Measurements from ENCODE around the gene RGS11. TPM values are rescaled to one million over a fixed set of nuclear protein-coding genes. Genes with fewer than 3 reads are reported as not detected.

RGS11 gene
- total RNA-seq, 1 experiment from 2014 or later, result 2.9 TPM

GRCh38 chr16:322476-323143 lies 46.9 kb upstream of the RGS11 start:
- Histone ChIP-seq H2BK120ac (ENCODE audit: low read depth, low read length, poor library complexity, severe bottlenecking) (no peak overlapping the region), H4K5ac (ENCODE audit: insufficient read length, low read depth, low read length) (no peak overlapping the region), H2BK20ac (ENCODE audit: low read depth, low read length, poor library complexity, severe bottlenecking) (no peak overlapping the region), H4K8ac (replicated peaks; ENCODE audit: insufficient read length, low read depth, low read length) (no peak overlapping the region), H3K56ac (ENCODE audit: insufficient read length, low read depth, low read length) (no peak overlapping the region), H3K79me2 (ENCODE audit: insufficient read depth, low read length) (peaks cover 5% of the 10 kb centered on the region; the same call in 1 of the 2 replicates), H3K79me1 (ENCODE audit: insufficient read depth, low read depth, low read length, poor library complexity, severe bottlenecking) (peaks cover 10% of the 10 kb centered on the region), H3T11ph (ENCODE audit: low read length) (no peak overlapping the region), H3K4me2 (ENCODE audit: insufficient read depth, insufficient read length, low read length) (no peak overlapping the region), H3K4me1 (ENCODE audit: insufficient read depth, low read length) (no peaks in the 10 kb centered on the region; the same call in 1 of the 2 replicates), H2BK15ac (ENCODE audit: low read depth, low read length) (no peak overlapping the region), H3K14ac (ENCODE audit: insufficient read depth, low read length) (no peak overlapping the region; the same call in 1 of the 2 replicates), H2BK12ac (ENCODE audit: insufficient read length, low read depth, low read length) (no peak overlapping the region), H4K91ac (ENCODE audit: insufficient read length, low read depth, low read length) (no peak overlapping the region), H2AFZ (ENCODE audit: low read length) (no peak overlapping the region), H3K27ac (ENCODE audit: insufficient read length, low read depth, low read length) (no peak overlapping the region), H3K9ac (ENCODE audit: extremely low read depth, insufficient read length, low read length) (no peak overlapping the region), H2BK5ac (ENCODE audit: insufficient read length, low read length) (no peak overlapping the region), H4K20me1 (ENCODE audit: control insufficient read depth, insufficient read depth, insufficient read length) (no peaks in the 10 kb centered on the region), H3K23ac (ENCODE audit: insufficient read length, low read depth, low read length) (no peak overlapping the region), H3K27me3 (ENCODE audit: insufficient read depth, low read length) (no peaks in the 10 kb centered on the region), H2AK5ac (ENCODE audit: insufficient read length, low read length) (no peak overlapping the region), H3K18ac (ENCODE audit: insufficient read length, low read depth, low read length) (no peak overlapping the region), H3K9me3 (ENCODE audit: control insufficient read depth, low read depth, low read length) (no peaks in the 10 kb centered on the region), H3K4ac (ENCODE audit: low read depth, low read length) (no peak overlapping the region), H3K23me2 (ENCODE audit: insufficient read length, low read depth, low read length, poor library complexity, severe bottlenecking) (no peaks in the 10 kb centered on the region)
- TF ChIP-seq CTCF (conservative IDR thresholded peaks at IDR 0.05), result no peak
- DNase-seq, result no peak
- H3K36me3 Mint-ChIP-seq (ENCODE audit: insufficient read depth in 1 of 3, low read depth in 3 of 3), result peaks cover 0 to 11% (median 5%) of the 10 kb centered on the region in 3 experiments; a peak in 6 of 7 replicates
- no peaks in the 10 kb centered on the region for H3K27me3 Mint-ChIP-seq (ENCODE audit: low read depth)
- H3K4me3 Mint-ChIP-seq, result no peak overlapping the region
- H3K4me1 Mint-ChIP-seq, result peaks cover 35 to 38% of the 10 kb centered on the region in 2 experiments
- no peaks in the 10 kb centered on the region for H3K9me3 Mint-ChIP-seq
- H3K27ac Mint-ChIP-seq, result peak overlapping the region; percentile 73 to 91 (median 85); a peak in 5 of 7 replicates
- no CpG with 5 or more reads among the region's 13 CpGs for WGBS (ENCODE audit: extremely low coverage, insufficient read length, low lambda C conversion rate)
